Right lobe of liver (tissue), 6 donors: Measurements from ENCODE around the gene SLC9A3. TPM values are rescaled to one million over a fixed set of nuclear protein-coding genes. Genes with fewer than 3 reads are reported as not detected.

Experiments used
- ATAC-seq, 4 donors: fragments of 200-7000 bp; cut with Tn5 transposase; one replicate each; pipeline ENCODE4 v1.9.1; 2020; ENCODE audit warnings: mild to moderate bottlenecking in 4 of 4, moderate library complexity in 4 of 4
- DNase-seq, 3 donors: peaks; one replicate each; pipeline ENCODE4 v3.0.0-alpha.2; 2020
- H3K27ac ChIP-seq, 3 donors: fragments of 200-600 bp; one replicate each; pipeline ENCODE4 v1.8.0; 2022
- H3K27me3 ChIP-seq, 2 donors: fragments of 200-600 bp; one replicate each; pipeline ENCODE4 v1.8.0; 2022
- H3K36me3 ChIP-seq, 4 donors: fragments of 200-600 bp; sonication (generic) in 1 of 4; one replicate each; pipeline versions ENCODE4 v1.5.1 to v1.8.0; 2017 to 2022; ENCODE audit warnings: control low read depth in 1 of 4
- H3K4me1 ChIP-seq, 4 donors: fragments of 200-600 bp; sonication (generic) in 1 of 4; one replicate each; pipeline versions ENCODE4 v1.5.1 to v1.8.0; 2017 to 2022; ENCODE audit warnings: control low read depth in 1 of 4
- H3K4me3 ChIP-seq, 3 donors: fragments of 200-600 bp; one replicate each; pipeline ENCODE4 v1.8.0; 2022
- H3K9me3 ChIP-seq, 4 donors: fragments of 200-600 bp; sonication (generic) in 1 of 4; one replicate each; pipeline versions ENCODE4 v1.5.1 to v1.8.0; 2017 to 2022; ENCODE audit warnings: control low read depth in 1 of 4
- CTCF ChIP-seq, 4 donors: fragments of 200-600 bp in 3 of 4; fragments of 450-650 bp in 1 of 4; IDR thresholded peaks; one replicate each; pipeline versions ENCODE4 v1.5.1 to v1.8.0; 2016 to 2022; ENCODE audit warnings: antibody characterized with exemption in 4 of 4, mild to moderate bottlenecking in 2 of 4
- POLR2A ChIP-seq: fragments of 450-650 bp; IDR thresholded peaks from one replicate; pipeline ENCODE4 v1.6.1; 2017; ENCODE audit warnings: antibody characterized with exemption, mild to moderate bottlenecking
- WGBS: methylation state at CpG from one replicate; pipeline ENCODE4 v1.1.6; 2018; ENCODE audit warnings: low coverage, low lambda C conversion rate; ENCODE audit not compliant: insufficient coverage; ENCODE audit errors: missing lambda C conversion rate; 5-methylcytosine and 5-hydroxymethylcytosine counted together
- intact Hi-C, 2 donors: fragments of 100-400 bp; cut with DNase I; formaldehyde crosslinking; loops; one replicate each; pipeline versions ENCODE4 v1.11.2 to v1.14.1; 2022
- microRNA-seq, 2 donors: library from miRNA; unstranded; fragments of <30 nt; microRNA quantifications; one replicate each; pipeline ENCODE4, GENCODE V29; 2019 to 2020
- small RNA-seq, 2 experiments: library from RNA; depleted of rRNA; stranded (forward); fragments of <200 nt; gene quantifications; one replicate each; pipeline ENCODE3, GENCODE V24; 2016
- total RNA-seq, 6 experiments: library from RNA; depleted of rRNA in 2 of 6; stranded (reverse); fragments of >200 nt in 2 of 6; fragmentation: NEBNext Ultra II Directional in 3 of 6; extraction: Animal tissue kit (Norgen Biotek cat#: 25700) in 3 of 6; gene quantifications; one replicate each; pipeline versions ENCODE4 v1.1.0 to v1.2.4, GENCODE V29; 2016 to 2023
- donor health status: DM: no; HTN: yes; CAD: no.
- donor health status: DM: no; HTN: no; CAD: no.
- donor health status: DM: no; HTN: no; CAD: no.
- donor health status: DM: no; HTN: yes; CAD: no.
- donor health status: DM: no; HTN: yes; CAD: no.

The SLC9A3 gene
- total RNA-seq, 6 experiments from 2014 or later = 0.32 to 1.8 (median 0.46) TPM

DNA sequence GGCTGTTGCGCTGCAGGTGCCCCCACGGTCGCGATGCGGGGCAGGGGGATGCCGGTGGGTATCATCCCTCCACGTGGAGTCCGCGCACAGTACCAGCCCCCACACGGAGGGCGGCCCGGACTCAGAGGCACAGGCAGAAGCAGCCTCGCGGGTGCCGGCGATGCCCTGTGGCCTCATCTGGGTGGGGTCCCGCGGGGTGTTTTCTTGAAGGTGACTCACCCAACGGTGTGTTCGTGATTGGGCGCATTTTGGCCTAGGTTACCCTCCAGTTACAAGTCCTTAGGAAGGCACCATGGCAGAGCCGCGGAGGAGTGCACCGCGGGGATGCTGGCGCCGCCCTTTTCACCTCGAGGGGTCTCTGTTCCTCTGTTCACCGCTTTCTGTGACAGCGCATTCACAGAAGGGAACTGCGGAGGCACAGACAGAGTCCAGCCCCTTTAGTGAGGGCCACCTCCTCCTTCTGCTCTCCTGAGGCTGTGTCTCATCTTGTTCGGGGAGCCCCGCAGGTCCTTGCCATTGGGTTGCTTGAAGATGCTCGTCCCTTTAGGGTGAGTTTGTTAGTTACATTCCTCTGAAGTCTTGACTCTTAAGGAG lies 102.9 kb downstream of the SLC9A3 start:
- H3K4me3 ChIP-seq = no peak overlapping the region
- 80% methylated on average over 7 of the region's 34 CpGs for WGBS
- DNase-seq (no peak), ATAC-seq (no peak)
- H3K36me3 ChIP-seq = no peaks in the 10 kb centered on the region
- no peaks in the 10 kb centered on the region for H3K27me3 ChIP-seq
- no peaks in the 10 kb centered on the region for H3K9me3 ChIP-seq
- H3K4me1 ChIP-seq = no peaks in the 10 kb centered on the region
- intact Hi-C loops = no loop called here
- H3K27ac ChIP-seq = no peak overlapping the region
- TF ChIP-seq CTCF (IDR thresholded peaks at IDR 0.05) = no peak
- no peak for TF ChIP-seq POLR2A

DNA sequence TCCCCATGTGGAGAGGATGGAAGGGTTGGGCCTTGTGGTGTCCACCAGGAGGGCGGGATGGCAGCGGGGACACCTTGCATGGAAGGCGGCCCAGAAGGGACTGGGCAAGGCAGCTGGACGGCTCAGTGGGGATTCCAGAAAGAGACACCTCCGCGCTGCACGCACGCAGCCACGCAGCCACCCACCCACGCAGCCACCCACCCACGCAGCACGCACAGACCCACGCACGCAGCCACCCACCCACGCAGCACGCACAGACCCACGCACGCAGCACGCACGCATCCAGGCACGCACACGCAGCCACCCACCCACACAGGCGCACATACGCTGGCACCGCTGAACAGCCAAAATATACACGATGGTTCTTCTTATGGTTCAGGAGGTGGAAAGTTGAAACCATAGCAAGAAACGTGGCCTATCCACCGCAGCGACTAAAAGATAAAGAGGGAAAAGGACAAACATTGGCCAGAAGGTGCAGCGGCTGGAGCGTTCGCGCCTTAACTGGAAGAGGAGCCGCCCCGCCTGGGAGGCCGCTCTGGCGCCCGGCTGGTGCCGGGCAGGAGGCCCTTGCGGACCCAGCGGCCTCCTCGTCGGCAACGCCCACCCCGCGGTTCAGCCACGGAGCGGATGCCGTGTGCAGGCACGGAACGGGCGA lies 103.5 kb downstream of the SLC9A3 start:
- TF ChIP-seq POLR2A = no peak
- TF ChIP-seq CTCF (IDR thresholded peaks at IDR 0.05) = no peak
- H3K36me3 ChIP-seq = no peaks in the 10 kb centered on the region
- no peak overlapping the region for H3K27ac ChIP-seq
- DNase-seq (no peak), ATAC-seq (peak in 1 of 4 donors; percentile 28)
- WGBS = 81% methylated on average over 18 of the region's 52 CpGs
- no peaks in the 10 kb centered on the region for H3K27me3 ChIP-seq
- no peak overlapping the region for H3K4me3 ChIP-seq
- no peaks in the 10 kb centered on the region for H3K4me1 ChIP-seq
- no peaks in the 10 kb centered on the region for H3K9me3 ChIP-seq
- intact Hi-C loops = no loop called here

Small RNA genes within 50 kb of the gene (microRNA-seq; reads per million reads assigned to microRNA genes)
- gene MIR4456 = 0 reads per million in 2 donors

Small RNA genes within 50 kb of the gene (small RNA-seq; reads per million reads assigned to genes)
- gene MIR4456 = 0 reads per million in 2 experiments

Other genes starting within 250 kb of the SLC9A3 start
- under 1 TPM; 0.06 to 0.81 (median 0.43) TPM for gene AHRR, start 202.7 kb downstream of the SLC9A3 start, total RNA-seq
- 10 to 100 TPM; 14.6 to 24.3 (median 20.0) TPM for gene EXOC3, start 81.3 kb downstream of the SLC9A3 start, total RNA-seq
- gene CEP72, start 87.9 kb upstream of the SLC9A3 start, total RNA-seq = 1 to 10 TPM; 3.4 to 6.0 (median 4.2) TPM
- gene TPPP, start 168.9 kb upstream of the SLC9A3 start, total RNA-seq = 1 to 10 TPM; 1.9 to 4.3 (median 2.4) TPM